HCT116 (cell line): ENCODE measurements around the gene CDH13. TPM values are rescaled to one million over a fixed set of nuclear protein-coding genes. Genes with fewer than 3 reads are reported as not detected.

Source experiments
- ATAC-seq: fragments of 200-7000 bp; cut with Tn5 transposase; 2 replicates; pipeline ENCODE4 v1.9.1; 2020; ENCODE audit warnings: mild to moderate bottlenecking, moderate library complexity
- BruUV-seq: library from RNA; stranded (reverse); fragments of 400-500 nt; replicated peaks from 2 replicates; lab custom pipeline; 2021; lab: Mats Ljungman, UMichigan
- CTCF ChIA-PET: fragments of 300-600 bp; sonication (Branson Sonifier 250); formaldehyde crosslinking; loops from one replicate; lab custom pipeline; 2021; ENCODE audit warnings: antibody characterized with exemption; lab: Charles Lee
- POLR2A ChIA-PET: fragments of 300-600, 350-600 bp; sonication (Branson Sonifier 250); formaldehyde crosslinking; loops from one replicate; lab custom pipeline; 2021; ENCODE audit warnings: antibody characterized with exemption; lab: Charles Lee
- RAD21 ChIA-PET, 2 experiments: fragments of 300-600 bp; sonication (Branson Sonifier 250); formaldehyde crosslinking; loops; one replicate each; lab custom pipeline; 2023; ENCODE audit warnings: low total read pairs in 2 of 2; ENCODE audit not compliant: uncharacterized antibody in 2 of 2, unreplicated experiment in 2 of 2, low non-redundant PET in 1 of 2; lab: Charles Lee
- DNase-seq: peaks from one replicate; pipeline ENCODE4 v3.0.0-alpha.2; 2010; ENCODE audit warnings: low read depth, low spot score
- H2AFZ ChIP-seq: fragments of 200-600 bp; shearing (Covaris generic), sonication (generic); 2 replicates; pipeline ENCODE4 v1.6.1; 2017; ENCODE audit warnings: low read depth, mixed run types, mixed read lengths, antibody characterized with exemption, low read length; ENCODE audit not compliant: poor library complexity, severe bottlenecking
- H3K27ac ChIP-seq: 2 replicates; pipeline ENCODE4 v1.5.1; 2012; ENCODE audit warnings: low read depth, low read length
- H3K27me3 ChIP-seq: fragments of 200-600 bp; sonication (generic); 2 replicates; pipeline ENCODE4 v1.6.1; 2016; ENCODE audit warnings: mixed run types, low read length, mixed read lengths; ENCODE audit not compliant: insufficient read depth
- H3K36me3 ChIP-seq, 2 experiments: fragments of 200-500 bp in 1 of 2; fragments of 200-600 bp in 1 of 2; sonication (Bioruptor generic) in 1 of 2; sonication (generic) in 1 of 2; 2 replicates each; pipeline versions ENCODE4 v1.5.1 to v1.6.1; 2014 to 2016; ENCODE audit warnings: low read length in 2 of 2, inconsistent platforms in 1 of 2, mixed read lengths in 1 of 2, mixed run types in 1 of 2; ENCODE audit not compliant: insufficient read depth in 2 of 2, control insufficient read depth in 1 of 2
- H3K4me1 ChIP-seq, 2 experiments: fragments of 200-600 bp in 1 of 2; sonication (generic) in 1 of 2; 2 replicates each; pipeline versions ENCODE4 v1.5.1 to v1.6.1; 2012 to 2017; ENCODE audit warnings: low read length in 2 of 2, inconsistent platforms in 1 of 2, mild to moderate bottlenecking in 1 of 2, mixed read lengths in 1 of 2, mixed run types in 1 of 2, moderate library complexity in 1 of 2; ENCODE audit not compliant: insufficient read depth in 2 of 2, control insufficient read depth in 1 of 2
- H3K4me2 ChIP-seq: fragments of 200-600 bp; sonication (generic); 2 replicates; pipeline ENCODE4 v1.6.1; 2017; ENCODE audit warnings: mixed run types, low read length, mixed read lengths
- H3K4me3 ChIP-seq, 2 experiments: fragments of 200-600 bp in 1 of 2; sonication (generic) in 1 of 2; replicated peaks in 1 of 2; 2 replicates each; pipeline ENCODE4 v1.5.1; 2011 to 2016; ENCODE audit warnings: low read length in 2 of 2, control low read depth in 1 of 2, low read depth in 1 of 2, mild to moderate bottlenecking in 1 of 2, mixed read lengths in 1 of 2, mixed run types in 1 of 2
- H3K79me2 ChIP-seq: fragments of 200-600 bp; sonication (generic); 2 replicates; pipeline ENCODE4 v1.6.1; 2017; ENCODE audit warnings: mild to moderate bottlenecking, mixed run types, low read length, moderate library complexity, mixed read lengths; ENCODE audit not compliant: insufficient read depth
- H3K9ac ChIP-seq: fragments of 200-600 bp; sonication (generic); 2 replicates; pipeline ENCODE4 v1.6.1; 2016; ENCODE audit warnings: low read length, mixed read lengths
- H3K9me2 ChIP-seq: fragments of 200-600 bp; sonication (generic), shearing (Covaris generic); 2 replicates; pipeline ENCODE4 v1.6.1; 2017; ENCODE audit warnings: mixed run types, mild to moderate bottlenecking, moderate library complexity; ENCODE audit not compliant: insufficient read depth
- H3K9me3 ChIP-seq, 2 experiments: fragments of 200-500 bp in 1 of 2; fragments of 200-600 bp in 1 of 2; sonication (Bioruptor generic) in 1 of 2; sonication (generic) in 1 of 2; 2 replicates each; pipeline ENCODE4 v1.6.1; 2014 to 2017; ENCODE audit warnings: low read length in 2 of 2, mixed read lengths in 2 of 2, inconsistent platforms in 1 of 2, low read depth in 1 of 2, mild to moderate bottlenecking in 1 of 2, mixed run types in 1 of 2, moderate library complexity in 1 of 2; ENCODE audit not compliant: control insufficient read depth in 1 of 2, insufficient read depth in 1 of 2
- H4K20me1 ChIP-seq: fragments of 200-600 bp; sonication (generic), shearing (Covaris generic); 2 replicates; pipeline ENCODE4 v1.6.1; 2017; ENCODE audit warnings: mixed run types, mild to moderate bottlenecking, moderate library complexity; ENCODE audit not compliant: insufficient read depth
- CBX3 ChIP-seq: IDR thresholded peaks from 2 replicates; pipeline ENCODE4 v1.6.1; 2012; ENCODE audit warnings: low read depth
- EGR1 ChIP-seq: IDR thresholded peaks from 2 replicates; pipeline ENCODE4 v1.6.1; 2012; ENCODE audit warnings: low read depth
- EZH2 ChIP-seq: fragments of 200-600 bp; sonication (generic); IDR thresholded peaks from 2 replicates; pipeline ENCODE4 v1.6.1; 2017; ENCODE audit warnings: antibody characterized with exemption, mixed run types
- FOSL1 ChIP-seq: IDR thresholded peaks from 2 replicates; pipeline ENCODE4 v1.6.1; 2012; ENCODE audit warnings: low read depth
- POLR2A ChIP-seq: IDR thresholded peaks from 2 replicates; pipeline ENCODE4 v1.7.0; 2011; ENCODE audit warnings: borderline replicate concordance; ENCODE audit not compliant: insufficient read depth, insufficient read length; ENCODE audit errors: extremely low read depth
- RAD21 ChIP-seq: IDR thresholded peaks from 2 replicates; pipeline ENCODE4 v1.6.1; 2012; ENCODE audit warnings: low read depth, mild to moderate bottlenecking
- SP1 ChIP-seq: IDR thresholded peaks from 2 replicates; pipeline ENCODE4 v1.6.1; 2012; ENCODE audit warnings: low read depth
- ZNF274 ChIP-seq: fragments of 200-500 bp; sonication (Bioruptor generic); IDR thresholded peaks from 2 replicates; pipeline ENCODE4 v1.6.1; 2014; ENCODE audit warnings: mild to moderate bottlenecking, low read depth, low read length, inconsistent platforms
- intact Hi-C: fragments of 100-400 bp; cut with micrococcal nuclease; formaldehyde crosslinking; loops from 2 replicates; pipeline ENCODE4 v1.10.0; 2022
- total RNA-seq: library from RNA; stranded (reverse); gene quantifications from one replicate; pipeline ENCODE4 v1.2.1, GENCODE V29; 2021; ENCODE audit not compliant: unreplicated experiment
- TF ChIP-seq, protein P1 (sequence below): IDR thresholded peaks from 2 replicates; pipeline ENCODE4 v1.6.1; 2012
- TF ChIP-seq, protein P2 (sequence below): IDR thresholded peaks from 2 replicates; pipeline ENCODE4 v1.6.1; 2012

CDH13 gene
- total RNA-seq, 1 experiment from 2014 or later, result not detected

DNA sequence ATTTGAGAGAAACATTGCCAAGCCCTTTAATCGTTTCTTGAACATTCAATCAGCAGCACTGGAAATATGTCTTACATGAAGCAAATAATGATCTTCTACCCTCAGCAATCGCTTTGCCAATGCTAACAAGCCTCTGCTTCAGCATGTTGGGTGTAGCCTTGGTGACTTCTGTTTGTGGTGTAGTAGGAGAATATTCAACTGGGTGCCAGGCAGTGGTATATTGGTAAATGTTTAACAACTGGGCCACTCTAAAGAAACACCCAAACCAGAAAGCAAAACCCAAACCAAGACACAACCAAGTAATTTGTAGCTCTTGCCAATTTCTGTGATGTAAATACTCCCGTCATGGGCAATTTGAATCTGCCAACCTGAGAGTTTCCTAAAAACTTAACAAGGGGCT is 9.7 kb downstream of the CDH13 start (continued):
- TF ChIP-seq FOSL1, result no peak
- no peak for TF ChIP-seq EZH2
- TF ChIP-seq, protein P1, sequence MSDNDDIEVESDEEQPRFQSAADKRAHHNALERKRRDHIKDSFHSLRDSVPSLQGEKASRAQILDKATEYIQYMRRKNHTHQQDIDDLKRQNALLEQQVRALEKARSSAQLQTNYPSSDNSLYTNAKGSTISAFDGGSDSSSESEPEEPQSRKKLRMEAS, result no peak
- no peak for TF ChIP-seq ZNF274
- no peak for TF ChIP-seq RAD21
- TF ChIP-seq EGR1, result no peak
- no peak for TF ChIP-seq POLR2A
- TF ChIP-seq, protein P2, sequence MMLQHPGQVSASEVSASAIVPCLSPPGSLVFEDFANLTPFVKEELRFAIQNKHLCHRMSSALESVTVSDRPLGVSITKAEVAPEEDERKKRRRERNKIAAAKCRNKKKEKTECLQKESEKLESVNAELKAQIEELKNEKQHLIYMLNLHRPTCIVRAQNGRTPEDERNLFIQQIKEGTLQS, result no peak
- TF ChIP-seq CBX3, result no peak

DNA sequence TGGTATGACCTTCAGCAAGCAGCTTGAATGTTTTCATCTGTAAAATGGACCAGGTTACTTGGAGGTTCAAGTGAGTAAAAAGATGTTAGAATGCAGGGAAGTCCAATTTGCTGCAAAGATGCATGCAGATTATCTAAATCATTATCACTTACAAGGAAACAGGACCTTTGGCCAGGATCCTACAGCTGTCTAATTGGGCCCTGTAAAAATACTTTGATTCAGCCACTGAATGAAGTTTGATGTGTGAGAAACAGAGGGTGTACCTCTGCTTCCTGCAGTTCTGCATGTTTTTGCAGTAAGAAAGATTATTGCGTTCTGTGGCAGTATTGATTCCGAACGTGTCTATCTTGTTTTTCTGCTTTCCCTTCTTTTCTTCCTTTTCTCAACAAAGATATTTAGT is 10.2 kb downstream of the CDH13 start:
- H3K27ac ChIP-seq, result no peak overlapping the region
- intact Hi-C loops, result loop anchor here (10.0 kb wide), 1 partner anchor 808 kb away; no protein-coding TSS in a partner anchor

More for the DNA sequence above, 10.2 kb downstream of the CDH13 start:
- Histone ChIP-seq H3K79me2 (no peaks in the 10 kb centered on the region), H3K4me3 (no peak overlapping the region), H3K9ac (no peak overlapping the region), H3K36me3 (no peaks in the 10 kb centered on the region), H2AFZ (no peak overlapping the region)
- BruUV-seq, result no TSS peak
- no peak for TF ChIP-seq SP1
- TF ChIP-seq, all 23 proteins: peak for 0
- no peak overlapping the region for H3K4me2 ChIP-seq
- no peaks in the 10 kb centered on the region for H3K9me2 ChIP-seq
- no peaks in the 10 kb centered on the region for H3K4me1 ChIP-seq
- DNase-seq (no peak), ATAC-seq (no peak)
- POLR2A ChIA-PET, result no interaction called here
- no peaks in the 10 kb centered on the region for H4K20me1 ChIP-seq
- no peaks in the 10 kb centered on the region for H3K27me3 ChIP-seq
- H3K9me3 ChIP-seq, result no peaks in the 10 kb centered on the region
- RAD21 ChIA-PET, result no interaction called here
- CTCF ChIA-PET, result no interaction called here
